Central memory CD4-positive, alpha-beta T cell (primary cell): Measurements from ENCODE around the gene OR6A2.
"Not testable (repeated sequence)": the region's sequence is repeated elsewhere in the genome, so short reads cannot be mapped to it uniquely, and the experiment has no call there.

Source experiments
- DNase-seq: peaks from one replicate; pipeline ENCODE4 v3.0.0; 2022
- total RNA-seq, 3 experiments: gene quantifications; one replicate each; lab custom pipeline; 2026; lab: John Stamatoyannopoulos, UW

Gene OR6A2
- 0 reads per million in 3 experiments for total RNA-seq

DNA sequence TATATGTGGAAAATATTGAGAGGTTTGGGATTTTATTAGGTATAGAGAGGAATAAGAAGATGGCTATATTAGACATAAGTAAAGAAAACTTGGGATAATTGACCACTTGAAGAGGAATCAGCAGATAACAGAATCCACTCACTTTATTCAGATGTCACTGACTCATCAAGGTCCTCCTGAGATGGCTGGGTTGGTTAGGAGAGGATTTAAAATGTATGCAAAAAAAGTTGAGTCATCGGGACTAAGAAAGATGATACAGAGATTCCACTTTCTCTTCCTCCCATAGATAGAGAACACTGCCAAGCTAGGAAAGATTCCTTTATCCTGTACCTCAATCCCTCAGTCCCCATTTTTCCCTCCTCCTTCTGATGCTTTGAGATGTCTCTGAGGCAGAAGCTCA, at the start of gene OR6A2:
TSS of gene OR6A2 (minus strand) at position 288 of the 400 bp plus-strand sequence. CDS start 3,981 bp downstream, outside the sequence.
- no peak for DNase-seq

DNA sequence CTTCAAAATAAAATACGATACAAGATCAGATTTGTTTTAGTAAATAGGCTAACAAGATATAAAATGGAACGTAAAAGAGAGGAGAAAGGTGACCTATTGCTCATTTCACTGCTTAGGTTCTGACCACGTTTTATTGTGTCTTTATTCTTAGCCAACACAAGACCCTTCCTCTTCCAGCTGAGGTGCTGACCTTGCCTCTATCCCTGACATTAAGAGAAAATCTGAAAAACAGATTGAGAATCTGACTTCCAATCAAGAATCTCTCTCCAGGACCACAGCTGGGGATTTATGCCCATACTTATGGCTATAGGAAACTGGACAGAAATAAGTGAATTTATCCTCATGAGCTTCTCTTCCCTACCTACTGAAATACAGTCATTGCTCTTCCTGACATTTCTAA, 45.9 kb upstream of the OR6A2 start, which contains the start of gene OR10A5:
TSS of gene OR10A5 (plus strand) at position 301 of the 400 bp plus-strand sequence. CDS start at position 301, 0 bp downstream.
- no peak for DNase-seq

DNA sequence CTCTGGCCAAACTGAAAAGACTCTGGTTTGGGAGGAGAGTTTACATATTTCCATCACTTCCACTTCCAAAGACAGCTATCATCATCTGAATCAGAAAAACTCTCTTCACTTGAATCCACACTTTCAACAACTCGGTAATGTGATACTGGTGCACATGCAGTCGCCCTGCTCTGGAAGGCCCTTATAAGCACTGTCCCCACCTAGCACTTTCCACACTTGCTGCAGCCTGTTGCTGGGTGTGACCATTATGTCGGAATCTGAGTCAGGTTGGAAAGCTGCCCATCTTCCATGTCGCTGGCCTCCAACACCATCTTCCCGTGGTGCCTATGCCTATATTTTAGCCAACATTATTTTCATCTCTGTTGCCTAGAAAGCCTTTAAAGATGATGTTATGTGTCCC, 44.9 kb upstream of the OR6A2 start:
- DNase-seq: no peak

DNA sequence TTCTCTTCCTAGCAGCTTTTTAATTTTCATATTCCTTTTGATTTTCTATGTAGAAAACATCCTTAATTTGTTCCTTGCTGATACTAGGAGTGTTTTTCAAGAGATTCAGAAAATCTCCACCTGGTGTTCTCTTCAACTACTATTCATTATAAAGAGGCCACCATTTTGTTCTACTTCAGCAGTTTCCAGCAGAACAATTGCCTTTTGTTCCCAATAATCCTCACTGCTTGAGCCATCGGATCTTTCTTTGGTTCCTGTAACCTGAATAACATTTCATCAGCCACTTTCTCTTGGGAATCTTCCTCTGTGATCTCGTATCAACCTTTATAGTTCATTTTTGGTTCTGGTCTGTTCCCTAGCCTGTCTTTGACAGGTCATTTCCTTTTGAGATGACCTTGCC, 44.2 kb upstream of the OR6A2 start:
- no peak for DNase-seq

DNA sequence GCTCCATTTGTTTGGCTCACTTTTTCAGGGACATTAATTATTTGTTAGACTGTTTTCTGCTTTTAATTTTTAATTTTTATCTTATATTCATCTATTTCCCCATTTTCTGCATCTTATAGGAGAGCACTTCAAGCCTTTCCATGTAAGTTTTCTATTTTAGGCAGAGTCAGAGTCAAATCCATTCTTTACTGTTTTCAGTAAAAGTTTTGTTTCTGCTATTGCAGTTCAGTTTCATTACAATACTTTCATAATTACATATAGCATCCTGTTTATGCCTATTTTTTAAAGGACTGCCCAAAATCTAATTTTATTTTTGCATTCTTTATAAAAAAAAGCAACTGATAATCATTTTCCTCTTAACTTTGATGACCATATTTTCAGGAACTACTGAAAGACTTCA, 42.2 kb upstream of the OR6A2 start:
- DNase-seq: no peak

DNA sequence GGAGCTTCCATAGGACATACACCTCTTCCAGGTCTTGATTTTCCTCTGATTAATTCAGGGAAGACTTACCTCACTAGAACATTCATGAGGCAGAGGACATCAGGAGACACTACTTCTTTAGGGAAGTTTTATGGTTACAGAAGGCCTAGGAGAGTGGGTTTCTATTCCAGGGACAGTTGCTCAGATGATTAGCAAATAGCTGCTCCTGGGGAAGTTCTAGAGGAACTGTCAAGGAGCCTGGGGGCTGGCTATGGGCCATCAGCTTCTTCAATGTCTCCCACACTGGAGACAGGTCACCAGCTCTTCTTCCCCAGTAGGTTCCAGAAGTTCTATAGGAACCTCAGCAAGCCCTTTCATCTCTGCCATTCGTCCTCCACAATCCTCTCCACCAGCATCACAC, 34.5 kb upstream of the OR6A2 start:
- no peak for DNase-seq

DNA sequence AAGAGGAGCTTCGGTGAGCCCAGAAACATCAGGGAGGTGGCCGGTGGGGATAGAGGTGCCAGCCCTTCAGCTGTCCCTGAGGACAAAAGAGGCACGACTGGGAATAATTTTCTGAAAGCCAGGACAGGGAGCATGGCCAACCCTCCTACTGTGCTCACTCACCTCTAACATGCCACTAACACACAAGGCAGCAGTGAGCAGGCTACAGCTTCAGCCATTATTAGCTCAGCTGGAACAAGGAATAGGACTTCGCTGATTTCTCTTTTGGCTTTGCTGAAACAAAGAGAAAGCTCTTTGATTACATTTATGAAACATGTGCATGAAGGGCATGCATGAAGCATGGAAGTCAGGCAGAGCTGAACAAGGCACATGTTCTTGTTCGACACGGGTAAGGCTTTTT, 33.9 kb upstream of the OR6A2 start:
- DNase-seq: no peak

DNA sequence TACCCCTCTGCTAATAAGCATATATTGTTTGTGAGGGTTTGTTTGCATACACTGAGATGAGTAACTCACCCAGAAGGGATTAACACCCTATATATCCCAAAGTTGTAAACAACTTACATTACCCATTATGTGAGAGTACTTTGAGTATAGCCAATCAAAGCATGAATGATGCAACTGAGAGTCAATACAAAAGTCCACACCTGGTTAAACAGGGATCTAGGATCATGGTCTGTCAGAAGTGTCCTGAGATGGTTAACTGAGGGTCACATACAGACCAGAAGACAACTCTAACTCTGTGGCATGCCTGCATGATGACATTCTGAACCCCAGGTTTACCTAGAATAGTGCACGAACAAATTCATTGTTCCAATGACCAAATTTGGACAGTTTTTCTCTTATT, 28.6 kb upstream of the OR6A2 start:
- DNase-seq: no peak

DNA sequence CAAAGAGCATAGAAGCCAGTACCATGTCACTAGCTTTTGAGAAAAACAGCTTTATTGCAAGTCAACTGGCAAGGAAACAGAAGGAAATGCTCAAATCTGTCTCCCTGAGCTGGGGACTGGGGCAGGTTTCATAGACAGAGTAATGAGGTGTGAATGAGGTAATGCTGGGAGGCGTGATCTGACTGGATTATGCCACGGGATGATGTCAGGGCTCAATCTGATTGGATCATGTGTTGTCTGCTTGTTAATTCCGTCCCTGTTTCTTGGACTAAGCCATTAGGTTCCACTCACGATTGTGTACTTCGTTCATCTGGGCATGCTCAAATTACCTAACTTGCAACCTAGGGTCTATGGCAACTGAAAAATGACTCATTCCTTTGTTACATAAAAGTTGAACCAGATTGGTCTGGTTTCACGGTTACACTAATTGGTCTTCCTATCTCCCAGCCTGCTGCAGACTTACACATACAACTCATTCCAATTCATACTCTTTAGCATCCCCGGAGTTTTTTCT, 25.8 kb upstream of the OR6A2 start:
- no peak for DNase-seq

DNA sequence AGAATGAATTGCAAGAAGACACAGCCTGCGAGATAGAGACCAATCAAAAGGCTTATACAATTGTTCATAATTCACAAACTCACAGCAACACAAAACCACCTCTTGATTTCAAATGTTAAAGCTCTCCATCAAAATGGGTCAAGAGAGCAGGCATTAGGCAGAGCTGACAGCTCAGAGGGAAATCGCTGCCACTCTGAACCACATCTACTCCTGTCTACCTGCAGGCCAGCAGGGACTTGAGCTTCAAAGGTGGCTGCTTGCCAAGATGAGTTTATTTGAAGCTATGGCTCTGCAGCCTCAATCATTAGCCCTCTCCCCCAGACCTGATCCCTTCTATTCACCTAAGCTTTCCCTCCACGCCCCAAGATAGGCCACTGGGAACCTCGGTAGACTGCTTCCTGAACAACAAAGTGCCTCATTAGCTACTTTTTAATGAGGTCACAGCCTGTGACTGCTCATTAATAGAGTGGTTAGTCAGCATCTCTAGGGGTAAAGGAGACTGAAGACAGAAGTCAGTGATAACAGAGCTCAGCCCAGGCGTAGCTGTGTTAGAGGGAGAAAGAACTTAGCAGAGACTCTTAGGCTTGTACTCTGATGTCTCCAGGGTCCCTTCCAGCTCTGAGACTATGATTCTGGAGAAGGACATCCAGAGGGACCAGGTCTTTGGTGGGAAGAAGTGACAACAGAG, 24.8 kb upstream of the OR6A2 start:
- DNase-seq: no peak

DNA sequence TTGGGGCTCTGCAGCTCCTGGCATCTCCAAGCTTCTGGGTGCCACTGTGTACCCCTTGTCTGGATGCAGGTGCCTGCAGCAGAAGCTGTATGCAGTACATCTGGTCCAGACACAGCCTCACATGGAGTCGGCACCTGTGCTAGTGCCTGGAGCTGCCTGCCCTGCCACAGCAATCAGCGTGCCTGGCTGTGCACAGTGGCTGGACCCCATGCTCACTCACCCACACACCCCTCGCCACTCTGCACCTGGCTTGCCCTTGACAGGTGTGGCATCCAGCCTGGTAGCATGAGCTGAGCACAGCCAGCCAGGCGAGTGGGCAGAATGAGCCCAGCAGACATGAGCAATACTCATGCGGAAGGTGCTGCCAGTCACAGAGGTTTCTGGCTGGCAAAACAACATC, 19.5 kb upstream of the OR6A2 start:
- DNase-seq: no peak

DNA sequence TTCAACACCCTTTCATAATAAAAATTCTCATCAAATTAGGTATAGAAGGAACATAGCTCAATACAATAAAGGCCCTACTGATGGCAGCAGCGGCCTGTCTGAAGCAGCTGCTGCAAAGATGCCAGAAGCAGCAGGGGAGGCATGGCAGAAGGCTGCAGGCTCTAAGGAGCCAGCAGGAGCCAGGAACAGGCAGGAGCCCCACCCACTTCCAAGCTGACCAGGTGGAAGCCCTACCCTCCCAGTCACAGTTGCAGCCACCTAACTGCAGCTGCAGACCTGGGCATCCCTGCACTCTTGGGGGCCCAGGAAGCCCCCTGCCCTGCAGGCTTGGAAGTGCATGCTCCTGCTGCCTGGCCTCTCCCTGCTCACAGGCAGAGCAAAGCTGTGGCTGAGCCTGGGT, 18.2 kb upstream of the OR6A2 start:
- no peak for DNase-seq

DNA sequence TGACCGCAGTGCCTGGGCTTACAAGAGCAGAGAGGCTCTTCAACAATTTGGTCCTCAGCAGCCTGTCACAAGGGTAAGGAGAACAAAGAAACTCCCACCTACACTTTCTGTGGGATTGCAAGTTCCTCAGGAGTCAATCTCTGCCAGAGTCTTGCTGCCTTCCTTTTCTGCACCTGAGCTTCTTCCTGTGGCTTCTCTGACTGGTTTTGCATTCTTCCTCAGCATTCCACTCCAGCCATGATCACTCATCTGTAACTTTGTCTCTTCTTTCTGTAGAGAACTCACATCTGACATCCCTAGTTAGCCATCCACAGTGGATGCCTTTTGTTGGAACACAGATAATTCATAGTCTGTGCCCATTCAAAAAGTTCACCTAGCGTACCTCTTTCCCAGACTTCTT, 14.2 kb upstream of the OR6A2 start:
- DNase-seq: no peak

DNA sequence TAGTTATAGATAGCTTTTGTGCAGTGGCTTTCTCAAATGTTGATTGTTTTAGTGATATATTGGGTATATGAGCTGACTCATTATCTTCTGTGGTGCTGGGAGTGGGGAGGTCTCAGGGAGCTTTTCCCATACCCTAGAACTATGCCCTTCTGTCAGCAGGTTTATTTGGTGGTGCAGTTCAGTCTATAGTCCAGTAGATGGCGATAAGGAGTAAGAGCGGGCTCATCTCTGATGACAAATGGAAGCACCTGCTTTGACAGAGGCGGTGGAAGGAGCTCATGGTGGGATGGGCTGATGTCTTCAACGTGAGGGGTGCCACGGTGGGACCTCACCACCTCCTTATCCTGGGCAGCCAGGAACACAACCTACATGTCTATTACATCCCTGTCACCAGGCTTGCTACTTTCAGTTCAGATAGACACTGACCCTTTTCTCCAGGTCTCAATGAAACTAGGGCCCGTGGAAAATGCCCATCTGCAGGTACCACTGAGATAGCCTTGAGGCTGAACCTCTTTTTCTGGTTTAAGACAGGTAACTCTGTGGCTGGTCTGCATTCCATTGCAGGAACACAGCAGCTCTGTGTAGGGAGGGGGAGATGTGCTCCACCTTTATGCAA, 13.0 kb upstream of the OR6A2 start:
- DNase-seq: peak; percentile 29

DNA sequence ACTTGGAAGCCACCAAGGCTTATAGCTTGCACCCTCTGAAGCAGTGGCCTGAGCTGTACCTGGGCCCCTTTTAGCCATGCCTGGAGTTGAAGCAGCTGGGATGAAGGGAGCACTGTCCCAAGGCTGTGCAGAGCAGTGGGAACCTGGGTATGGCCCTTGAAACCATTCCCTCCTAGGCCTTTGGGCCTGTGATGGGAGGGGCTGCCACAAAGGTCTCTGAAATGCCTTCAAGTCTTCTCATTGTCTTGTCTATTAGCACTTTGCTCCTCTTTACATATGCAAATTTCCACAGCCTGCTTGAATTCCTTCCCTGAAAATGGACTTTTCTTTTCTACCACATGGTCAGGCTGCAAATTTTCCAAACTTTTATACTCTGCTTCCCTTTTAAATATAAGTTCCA, 1.6 kb upstream of the OR6A2 start:
- not testable (repeated sequence) for DNase-seq

DNA sequence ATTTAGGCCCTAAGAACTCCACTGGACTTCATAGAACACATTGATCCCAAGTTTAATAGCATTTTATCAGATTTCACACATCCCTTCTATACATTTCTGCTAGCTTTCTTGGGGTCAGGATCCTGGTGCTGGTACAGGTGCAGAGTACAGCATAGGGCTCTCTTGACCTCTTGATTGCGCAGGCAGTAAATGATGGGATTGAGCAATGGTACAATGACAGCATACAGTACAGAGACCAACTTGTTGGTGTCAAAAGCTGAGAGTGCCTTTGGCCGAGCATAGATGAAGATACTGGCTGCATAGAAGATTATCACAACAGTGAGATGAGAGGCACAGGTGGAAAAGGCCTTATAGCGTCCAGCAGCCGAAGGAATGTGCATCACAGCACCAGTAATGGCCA, 4.8 kb downstream of the OR6A2 start:
- DNase-seq: no peak

DNA sequence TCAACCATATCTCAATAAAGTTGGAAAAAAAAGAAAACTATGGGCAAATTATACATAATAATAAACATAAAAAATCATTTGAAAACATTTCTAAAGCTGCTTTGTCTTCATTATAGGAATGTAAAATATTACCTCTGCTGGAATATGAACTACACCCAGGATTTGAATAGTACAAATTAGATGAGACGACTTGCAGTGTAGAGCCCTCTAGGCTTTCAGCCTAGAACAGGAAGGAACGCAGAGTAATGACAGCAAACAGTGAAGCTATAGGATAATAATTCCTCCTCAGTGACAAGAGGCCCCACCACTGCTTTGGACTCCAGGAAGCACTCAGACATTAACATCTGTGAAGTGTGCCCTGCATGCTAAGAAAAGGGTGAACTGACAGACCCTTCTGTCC, 8.9 kb downstream of the OR6A2 start:
- no peak for DNase-seq

DNA sequence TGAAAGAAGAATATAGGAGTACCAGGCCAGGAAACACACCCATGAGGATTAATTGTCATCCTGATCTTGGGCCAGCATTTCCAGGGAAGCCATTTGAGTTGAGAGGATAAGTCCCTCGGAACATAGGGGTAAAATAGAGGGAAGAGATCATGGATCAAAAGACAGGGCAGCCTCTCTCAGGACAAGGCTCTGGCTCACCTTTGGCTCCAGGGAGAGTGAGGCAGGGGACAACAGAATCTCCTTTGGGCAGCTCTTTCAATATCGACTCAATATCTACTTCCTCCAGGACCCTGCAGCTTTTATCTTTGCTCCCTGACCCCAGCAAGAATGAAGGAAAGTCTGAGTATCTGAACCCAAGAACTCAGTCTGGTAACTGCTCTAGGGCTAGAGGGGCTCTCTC, 16.8 kb downstream of the OR6A2 start, which contains the start of gene OR2AG1:
TSS of gene OR2AG1 (plus strand) at position 301 of the 400 bp plus-strand sequence. CDS start 2,018 bp downstream, outside the sequence.
- no peak for DNase-seq

DNA sequence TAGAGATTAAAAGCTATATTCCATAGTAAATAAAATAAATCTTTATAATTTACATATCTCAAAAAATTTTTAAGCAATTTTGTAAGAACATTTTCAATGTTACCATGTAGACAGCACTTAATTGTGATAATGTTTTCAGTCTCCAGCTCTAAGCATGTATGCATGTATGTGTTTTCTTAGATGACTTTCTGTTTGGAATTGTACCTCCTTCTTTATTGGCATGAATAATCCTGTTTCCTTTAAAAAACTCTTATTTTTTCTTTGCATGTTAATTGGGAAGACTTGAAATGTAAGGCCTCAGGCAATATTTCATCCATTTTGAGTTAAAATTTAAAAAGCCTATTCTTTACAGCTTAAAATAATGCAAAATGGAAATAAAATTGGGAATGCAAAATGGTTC, 18.7 kb downstream of the OR6A2 start:
- DNase-seq: no peak

DNA sequence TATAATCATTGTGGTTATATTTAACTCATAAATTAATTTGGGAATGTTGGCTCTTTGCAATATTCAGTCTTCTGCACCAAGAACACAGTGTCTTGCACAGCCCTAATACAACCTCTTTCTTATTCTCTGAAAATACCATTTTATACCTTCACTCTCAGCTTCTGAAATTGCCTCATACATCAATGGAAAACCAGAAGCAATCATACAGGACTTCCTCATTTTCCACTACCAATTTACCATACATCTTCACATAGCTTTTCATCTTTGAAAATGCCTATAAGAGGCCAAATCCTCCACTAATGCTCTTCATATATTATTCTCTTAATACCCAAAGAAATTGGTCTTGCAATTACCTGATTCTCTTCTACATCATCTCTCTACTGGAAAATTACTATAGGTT, 21.0 kb downstream of the OR6A2 start:
- no peak for DNase-seq

DNA sequence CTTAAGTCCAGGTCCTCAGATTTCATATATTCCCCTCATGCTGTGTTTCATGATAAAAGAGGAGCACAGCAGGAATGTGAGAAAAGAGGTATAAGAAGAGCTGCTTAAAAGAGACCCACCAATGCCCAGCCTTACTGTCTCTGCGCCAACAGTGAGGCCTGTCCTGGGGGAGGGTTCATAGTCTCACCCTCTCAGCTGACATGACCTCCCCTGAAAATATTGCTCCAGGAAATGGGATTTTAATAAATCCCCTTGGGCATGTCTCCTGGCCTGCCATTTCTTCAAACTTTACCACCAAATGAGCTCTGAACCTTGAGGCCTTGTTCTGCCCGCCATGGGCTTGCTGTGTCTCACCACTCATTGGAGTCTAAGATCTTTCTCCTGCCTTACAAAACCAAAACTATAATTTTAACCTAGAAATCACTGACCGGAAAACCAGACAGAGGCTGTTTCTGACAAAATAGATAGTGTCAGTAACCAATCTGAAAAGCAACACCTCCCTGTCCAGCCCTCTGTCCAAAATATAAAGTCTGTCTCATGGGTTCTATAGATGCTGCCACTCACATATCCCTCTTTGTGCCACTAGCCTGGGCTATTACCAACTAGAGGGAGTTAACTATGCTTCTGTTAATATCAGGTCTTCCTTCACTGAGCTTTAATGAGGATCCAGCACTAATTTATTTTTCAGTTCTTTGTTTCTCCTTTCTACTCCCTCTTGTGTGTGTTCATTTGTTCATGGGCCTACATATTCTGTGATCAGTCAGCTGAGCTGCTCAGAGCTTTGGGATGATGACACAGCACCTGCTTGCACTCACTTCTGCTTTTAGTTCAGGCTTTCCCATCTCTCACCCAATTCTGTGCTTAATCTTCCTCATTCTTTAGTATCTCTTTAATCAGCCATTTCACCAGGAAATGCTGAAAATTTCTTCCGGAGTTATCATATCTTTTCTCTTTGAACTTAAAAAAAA, 27.3 kb downstream of the OR6A2 start, which contains the start of gene OR2AG2:
TSS of gene OR2AG2 (minus strand) at position 51 of the 968 bp plus-strand sequence. CDS start 3,019 bp downstream, outside the sequence.
- no peak for DNase-seq

DNA sequence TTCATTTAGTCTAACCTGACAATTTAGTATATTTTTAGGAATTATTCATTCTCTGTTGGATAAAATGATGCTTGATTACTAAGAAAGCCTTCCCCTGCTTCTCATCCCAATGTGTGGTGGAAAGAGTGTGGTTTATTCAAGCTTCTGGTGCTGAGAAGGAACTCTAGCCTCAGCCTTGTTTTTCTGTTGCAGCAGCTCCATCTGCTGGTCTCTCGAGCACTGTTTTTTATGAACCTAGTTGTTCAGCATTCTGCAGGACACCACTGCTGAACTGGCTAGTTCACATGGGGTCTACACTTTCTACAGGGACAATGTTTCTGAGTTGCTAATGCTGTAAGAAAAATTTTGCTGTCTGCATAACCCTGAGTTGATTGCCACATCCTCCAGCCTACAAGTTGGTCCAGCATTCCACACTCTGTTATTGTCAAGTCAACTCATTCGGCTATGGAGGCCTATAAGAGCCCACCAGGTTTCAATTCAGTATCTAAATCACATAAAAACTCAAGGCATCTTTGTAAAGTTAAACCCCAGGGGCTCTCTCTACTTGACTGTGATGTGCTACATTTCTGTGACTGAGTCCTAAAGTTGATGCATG, 42.0 kb downstream of the OR6A2 start:
- DNase-seq: peak; percentile 49
